HCT116 (cell line): Measurements from ENCODE around the gene FAM209B.

Experiments used
- CEBPB ChIP-seq: IDR thresholded peaks from 2 replicates; pipeline ENCODE4 v1.6.1; 2012; ENCODE audit warnings: low read depth
- EZH2 ChIP-seq: fragments of 200-600 bp; sonication (generic); IDR thresholded peaks from 2 replicates; pipeline ENCODE4 v1.6.1; 2017; ENCODE audit warnings: antibody characterized with exemption, mixed run types
- EZH2phosphoT487 ChIP-seq: fragments of 200-600 bp; IDR thresholded peaks from 2 replicates; pipeline ENCODE4 v1.6.1; 2018; ENCODE audit warnings: antibody characterized with exemption, borderline replicate concordance
- JUND ChIP-seq: IDR thresholded peaks from 2 replicates; pipeline ENCODE4 v1.6.1; 2012
- POLR2A ChIP-seq: IDR thresholded peaks from 2 replicates; pipeline ENCODE4 v1.7.0; 2011; ENCODE audit warnings: borderline replicate concordance; ENCODE audit not compliant: insufficient read depth, insufficient read length; ENCODE audit errors: extremely low read depth
- SP1 ChIP-seq: IDR thresholded peaks from 2 replicates; pipeline ENCODE4 v1.6.1; 2012; ENCODE audit warnings: low read depth
- TF ChIP-seq, protein P1 (sequence below): IDR thresholded peaks from 2 replicates; pipeline ENCODE4 v1.6.1; 2012
- TF ChIP-seq, protein P2 (sequence below), 3 experiments: fragments of 200-600 bp in 1 of 3; sonication (generic) in 1 of 3; IDR thresholded peaks in 2 of 3; conservative IDR thresholded peaks in 1 of 3; 2 replicates each; pipeline ENCODE4 v1.5.1; 2012 to 2017; ENCODE audit warnings: low read depth in 2 of 3, low read length in 2 of 3, antibody characterized with exemption in 1 of 3, borderline replicate concordance in 1 of 3, control low read depth in 1 of 3, mild to moderate bottlenecking in 1 of 3, mixed read lengths in 1 of 3, mixed run types in 1 of 3, moderate library complexity in 1 of 3; ENCODE audit not compliant: insufficient read depth in 1 of 3
- TF ChIP-seq, protein P3 (sequence below): IDR thresholded peaks from 2 replicates; pipeline ENCODE4 v1.6.1; 2012; ENCODE audit warnings: low read depth

DNA sequence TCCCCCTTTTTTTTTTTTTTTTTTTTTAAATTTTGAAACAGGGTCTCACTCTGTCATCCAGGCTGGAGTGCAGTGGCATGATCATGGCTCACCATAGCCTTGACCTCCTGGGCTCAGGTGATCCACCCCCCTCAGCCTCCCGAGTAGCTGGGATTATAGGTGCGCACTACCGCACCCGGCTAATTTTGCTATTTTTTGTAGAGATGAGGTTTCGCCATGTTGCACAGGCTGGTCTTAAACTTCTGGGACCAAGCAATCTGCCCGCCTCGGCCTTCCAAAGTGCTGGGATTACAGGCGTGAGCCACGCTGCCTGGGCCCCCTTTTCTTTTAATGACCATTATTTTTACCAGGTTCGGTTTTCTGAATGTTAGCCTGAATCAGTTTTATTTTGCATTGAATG is 13.5 kb upstream of the FAM209B start:
- TF ChIP-seq POLR2A (no peak), EZH2phosphoT487 (no peak), CEBPB (no peak), JUND (no peak), EZH2 (no peak), SP1 (no peak)
- TF ChIP-seq, protein P1, sequence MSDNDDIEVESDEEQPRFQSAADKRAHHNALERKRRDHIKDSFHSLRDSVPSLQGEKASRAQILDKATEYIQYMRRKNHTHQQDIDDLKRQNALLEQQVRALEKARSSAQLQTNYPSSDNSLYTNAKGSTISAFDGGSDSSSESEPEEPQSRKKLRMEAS = no peak
- TF ChIP-seq, protein P2, sequence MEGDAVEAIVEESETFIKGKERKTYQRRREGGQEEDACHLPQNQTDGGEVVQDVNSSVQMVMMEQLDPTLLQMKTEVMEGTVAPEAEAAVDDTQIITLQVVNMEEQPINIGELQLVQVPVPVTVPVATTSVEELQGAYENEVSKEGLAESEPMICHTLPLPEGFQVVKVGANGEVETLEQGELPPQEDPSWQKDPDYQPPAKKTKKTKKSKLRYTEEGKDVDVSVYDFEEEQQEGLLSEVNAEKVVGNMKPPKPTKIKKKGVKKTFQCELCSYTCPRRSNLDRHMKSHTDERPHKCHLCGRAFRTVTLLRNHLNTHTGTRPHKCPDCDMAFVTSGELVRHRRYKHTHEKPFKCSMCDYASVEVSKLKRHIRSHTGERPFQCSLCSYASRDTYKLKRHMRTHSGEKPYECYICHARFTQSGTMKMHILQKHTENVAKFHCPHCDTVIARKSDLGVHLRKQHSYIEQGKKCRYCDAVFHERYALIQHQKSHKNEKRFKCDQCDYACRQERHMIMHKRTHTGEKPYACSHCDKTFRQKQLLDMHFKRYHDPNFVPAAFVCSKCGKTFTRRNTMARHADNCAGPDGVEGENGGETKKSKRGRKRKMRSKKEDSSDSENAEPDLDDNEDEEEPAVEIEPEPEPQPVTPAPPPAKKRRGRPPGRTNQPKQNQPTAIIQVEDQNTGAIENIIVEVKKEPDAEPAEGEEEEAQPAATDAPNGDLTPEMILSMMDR (IDR thresholded peaks at IDR 0.05 in 2 of 3, conservative IDR thresholded peaks at IDR 0.05 in 1 of 3; ENCODE audit: borderline replicate concordance in 1 of 3, insufficient read depth in 1 of 3, low read depth in 2 of 3, low read length in 2 of 3) = no peak
- TF ChIP-seq, protein P3, sequence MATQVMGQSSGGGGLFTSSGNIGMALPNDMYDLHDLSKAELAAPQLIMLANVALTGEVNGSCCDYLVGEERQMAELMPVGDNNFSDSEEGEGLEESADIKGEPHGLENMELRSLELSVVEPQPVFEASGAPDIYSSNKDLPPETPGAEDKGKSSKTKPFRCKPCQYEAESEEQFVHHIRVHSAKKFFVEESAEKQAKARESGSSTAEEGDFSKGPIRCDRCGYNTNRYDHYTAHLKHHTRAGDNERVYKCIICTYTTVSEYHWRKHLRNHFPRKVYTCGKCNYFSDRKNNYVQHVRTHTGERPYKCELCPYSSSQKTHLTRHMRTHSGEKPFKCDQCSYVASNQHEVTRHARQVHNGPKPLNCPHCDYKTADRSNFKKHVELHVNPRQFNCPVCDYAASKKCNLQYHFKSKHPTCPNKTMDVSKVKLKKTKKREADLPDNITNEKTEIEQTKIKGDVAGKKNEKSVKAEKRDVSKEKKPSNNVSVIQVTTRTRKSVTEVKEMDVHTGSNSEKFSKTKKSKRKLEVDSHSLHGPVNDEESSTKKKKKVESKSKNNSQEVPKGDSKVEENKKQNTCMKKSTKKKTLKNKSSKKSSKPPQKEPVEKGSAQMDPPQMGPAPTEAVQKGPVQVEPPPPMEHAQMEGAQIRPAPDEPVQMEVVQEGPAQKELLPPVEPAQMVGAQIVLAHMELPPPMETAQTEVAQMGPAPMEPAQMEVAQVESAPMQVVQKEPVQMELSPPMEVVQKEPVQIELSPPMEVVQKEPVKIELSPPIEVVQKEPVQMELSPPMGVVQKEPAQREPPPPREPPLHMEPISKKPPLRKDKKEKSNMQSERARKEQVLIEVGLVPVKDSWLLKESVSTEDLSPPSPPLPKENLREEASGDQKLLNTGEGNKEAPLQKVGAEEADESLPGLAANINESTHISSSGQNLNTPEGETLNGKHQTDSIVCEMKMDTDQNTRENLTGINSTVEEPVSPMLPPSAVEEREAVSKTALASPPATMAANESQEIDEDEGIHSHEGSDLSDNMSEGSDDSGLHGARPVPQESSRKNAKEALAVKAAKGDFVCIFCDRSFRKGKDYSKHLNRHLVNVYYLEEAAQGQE = no peak
